DMS53 treated with DMSO at 0.1 percent for 48 hours (cell line): Measurements from ENCODE around the gene MTG2.
"Not testable (repeated sequence)": the region's sequence is repeated elsewhere in the genome, so short reads cannot be mapped to it uniquely, and the experiment has no call there.

Experiments used
- DNase-seq: peaks from one replicate; lab custom pipeline; 2025; ENCODE audit not compliant: unreplicated experiment; lab: John Stamatoyannopoulos, UW

MTG2 gene

DNA sequence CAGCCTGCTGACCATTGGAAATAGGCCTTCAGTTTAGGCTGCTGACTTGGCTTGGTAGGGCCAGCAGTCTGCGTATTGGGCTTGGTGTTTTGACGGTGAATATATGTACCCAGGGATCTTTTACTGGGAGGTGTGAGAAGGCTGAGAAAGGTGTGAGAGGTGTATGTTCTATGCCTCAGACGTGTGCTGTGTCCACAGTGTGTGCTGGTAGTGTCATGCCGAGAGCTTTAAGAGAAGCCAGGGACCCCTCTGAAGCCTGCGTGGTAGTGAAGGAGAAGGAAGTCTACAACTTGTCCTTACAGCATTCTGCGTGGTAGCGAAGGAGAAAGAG is 37.2 kb upstream of the MTG2 start:
- no peak for DNase-seq

DNA sequence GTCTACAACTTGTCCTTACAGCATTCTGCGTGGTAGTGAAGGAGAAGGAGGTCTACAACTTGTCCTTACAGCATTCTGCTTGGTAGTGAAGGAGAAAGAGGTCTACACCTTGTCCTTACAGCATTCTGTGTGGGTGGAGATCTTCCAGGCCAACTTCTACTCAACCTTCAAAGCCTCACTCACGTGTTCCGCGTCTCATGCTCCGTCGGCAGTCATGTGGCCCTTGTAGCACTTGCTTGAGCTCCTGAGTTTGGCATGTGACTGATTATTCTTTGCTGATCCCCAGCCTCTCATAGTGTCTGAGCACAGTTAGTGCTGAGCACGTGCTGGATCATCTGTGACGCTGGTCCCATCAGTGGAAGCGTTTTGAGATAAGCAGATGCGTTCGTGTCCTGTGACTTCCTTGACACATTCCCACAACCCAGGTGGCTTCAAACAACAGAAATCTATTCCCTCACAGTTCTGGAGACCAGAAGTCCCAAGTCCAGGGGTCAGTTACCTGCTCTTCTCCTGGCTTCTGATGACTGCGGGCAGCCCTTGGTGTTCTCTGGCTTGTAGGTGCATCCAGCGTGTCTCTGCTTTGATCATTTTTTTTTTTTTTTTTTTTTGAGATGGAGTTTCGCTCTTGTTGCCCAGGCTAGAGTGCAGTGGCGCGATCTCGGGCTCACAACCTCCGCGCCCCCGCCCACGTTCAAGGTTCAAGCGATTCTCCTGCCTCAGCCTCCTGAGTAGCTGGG is 36.6 kb upstream of the MTG2 start:
- DNase-seq: no peak

DNA sequence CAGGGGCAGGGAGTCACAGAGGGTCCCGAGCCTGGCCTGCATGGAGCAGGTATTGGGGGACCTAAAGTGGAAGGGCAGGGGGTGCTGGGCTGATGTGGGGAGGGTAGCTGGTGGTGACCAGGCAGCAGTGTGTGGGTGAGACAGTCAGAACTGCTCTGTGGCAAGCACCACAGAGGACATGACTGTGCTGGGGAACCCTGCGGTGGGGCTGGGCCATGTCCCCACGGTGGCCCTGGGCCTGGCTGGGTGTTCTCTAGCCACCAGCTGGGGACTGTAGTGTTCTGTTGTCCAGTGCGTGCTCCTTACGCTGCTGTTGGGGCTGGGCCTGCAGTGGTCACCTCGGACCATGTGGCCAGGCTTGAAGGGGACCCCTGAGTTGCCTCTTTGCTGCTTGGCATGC is 35.7 kb upstream of the MTG2 start:
- DNase-seq: no peak

DNA sequence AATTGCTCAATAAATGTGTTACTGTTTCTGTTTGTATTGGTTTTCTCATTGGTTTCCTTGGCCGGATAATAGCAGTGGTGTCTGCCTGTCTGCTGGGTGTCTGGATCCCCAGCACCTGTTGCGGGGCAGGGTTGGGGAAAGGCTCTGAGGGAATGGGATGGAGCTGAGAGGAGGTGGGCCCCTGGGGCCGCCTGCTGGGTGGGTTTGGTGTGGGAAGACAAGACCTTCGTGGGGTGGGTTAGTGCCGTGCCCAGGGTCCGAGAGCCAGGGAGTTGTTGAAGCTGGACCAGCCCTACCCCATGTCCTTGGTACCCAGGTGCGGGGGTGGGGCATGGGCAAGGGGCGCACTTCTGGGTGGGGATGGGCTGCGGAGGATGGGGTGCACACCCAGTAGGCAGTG is 35.3 kb upstream of the MTG2 start:
- no peak for DNase-seq

DNA sequence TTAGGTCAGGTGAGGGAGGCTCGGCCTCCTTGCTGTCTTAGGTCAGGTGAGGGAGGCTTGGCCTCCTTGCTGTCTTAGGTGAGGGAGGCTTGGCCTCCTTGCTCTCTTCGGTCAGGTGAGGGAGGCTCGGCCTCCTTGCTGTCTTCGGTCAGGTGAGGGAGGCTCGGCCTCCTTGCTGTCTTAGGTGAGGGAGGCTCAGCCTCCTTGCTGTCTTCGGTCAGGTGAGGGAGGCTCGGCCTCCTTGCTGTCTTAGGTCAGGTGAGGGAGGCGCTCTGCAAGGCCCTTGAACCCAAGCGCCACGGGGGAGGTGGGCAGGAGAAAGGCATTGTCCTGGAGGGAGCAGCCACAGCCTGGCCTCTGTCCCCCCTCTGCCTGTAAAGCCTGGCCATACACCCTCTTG is 34.4 kb upstream of the MTG2 start:
- not testable (repeated sequence) for DNase-seq

DNA sequence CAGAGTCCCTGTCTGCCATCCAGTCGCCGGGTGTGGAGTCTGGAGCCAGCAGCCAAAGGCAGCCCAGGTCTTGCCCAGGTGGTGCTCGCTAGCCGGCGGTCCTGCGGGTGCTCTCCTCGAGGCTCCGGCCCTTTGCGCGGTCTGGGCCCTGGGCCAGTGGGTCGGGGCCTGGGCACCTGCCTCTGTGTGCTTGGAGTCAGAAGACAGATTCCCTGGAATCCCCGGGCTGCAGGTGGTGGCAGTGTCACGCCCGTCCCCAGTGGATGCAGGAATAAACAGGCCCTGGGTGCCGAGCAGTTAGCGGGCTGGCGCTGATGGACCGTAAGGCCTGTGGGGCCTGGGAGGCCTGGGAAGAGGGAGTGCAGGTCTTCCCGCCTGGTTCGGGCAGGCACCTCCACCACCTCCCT is 33.9 kb upstream of the MTG2 start:
- no peak for DNase-seq

DNA sequence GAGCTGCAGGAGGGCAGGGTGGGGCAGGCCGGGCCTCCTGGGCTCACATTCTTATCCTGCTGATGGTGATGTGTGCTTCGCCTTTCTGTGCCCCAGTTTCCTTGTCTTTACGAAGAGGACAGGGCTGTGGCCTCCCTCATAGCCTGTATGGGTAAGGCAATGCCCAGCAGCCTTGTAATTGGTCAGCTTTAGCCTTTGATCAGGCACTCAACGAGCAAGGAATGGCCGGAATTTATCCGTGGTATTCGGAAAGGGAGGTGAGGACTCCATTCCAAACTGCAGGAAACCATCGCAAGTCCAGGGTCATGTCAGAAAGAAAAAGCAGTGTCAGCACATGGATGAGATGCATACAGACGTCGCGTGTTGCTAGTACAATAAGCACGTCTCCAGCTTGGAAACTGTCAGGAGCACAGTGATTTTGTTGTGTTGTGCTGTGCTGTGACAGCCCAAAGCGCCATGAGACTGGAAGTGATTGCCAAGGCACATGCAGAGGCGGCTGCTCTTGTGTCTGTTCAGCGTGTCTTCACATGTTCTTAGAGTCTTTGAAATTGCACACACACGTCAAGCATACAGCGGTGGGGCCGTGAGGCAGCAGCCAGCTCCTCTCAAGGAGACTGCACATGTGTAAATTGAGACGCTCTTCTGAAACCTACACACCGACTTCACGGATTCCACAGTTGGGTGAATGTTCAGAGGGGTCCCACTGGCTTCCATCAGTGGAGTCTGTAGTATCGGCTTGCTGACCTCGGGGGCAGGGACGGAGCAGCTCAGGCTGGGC is 33.1 kb upstream of the MTG2 start:
- no peak for DNase-seq

DNA sequence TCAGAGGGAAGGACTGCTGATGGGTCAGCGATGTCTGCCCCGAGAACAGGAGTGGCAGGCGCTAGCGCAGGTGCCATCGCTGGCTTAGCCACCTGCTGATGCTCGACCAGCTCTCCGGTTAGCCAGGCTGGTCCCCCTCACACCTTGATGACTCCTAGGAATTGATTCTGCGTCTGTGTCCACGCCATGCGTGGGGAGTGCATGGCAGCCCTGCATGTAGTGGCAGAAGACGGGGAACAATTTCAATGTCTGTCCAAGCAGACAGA is 32.6 kb upstream of the MTG2 start:
- DNase-seq: no peak

DNA sequence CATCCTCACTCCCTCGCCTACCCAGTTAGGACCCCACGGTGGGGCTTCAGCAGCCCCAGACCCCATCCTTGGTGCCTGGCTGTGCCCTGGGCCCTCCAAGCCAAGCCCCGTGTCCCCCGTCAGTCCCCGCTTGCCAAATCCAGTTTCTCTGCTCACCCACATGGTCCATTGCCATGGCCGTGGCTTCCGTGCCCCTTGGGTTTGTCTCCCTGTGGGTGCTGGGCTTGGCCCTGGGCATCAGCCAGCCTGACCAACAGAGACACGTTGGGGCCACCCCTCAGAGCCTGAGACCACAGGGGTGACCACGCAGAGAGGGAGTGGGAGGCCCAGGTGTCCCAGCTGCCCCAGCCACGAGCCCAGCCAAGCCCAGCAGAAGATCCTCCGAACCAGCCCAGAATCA is 31.6 kb upstream of the MTG2 start:
- DNase-seq: no peak

DNA sequence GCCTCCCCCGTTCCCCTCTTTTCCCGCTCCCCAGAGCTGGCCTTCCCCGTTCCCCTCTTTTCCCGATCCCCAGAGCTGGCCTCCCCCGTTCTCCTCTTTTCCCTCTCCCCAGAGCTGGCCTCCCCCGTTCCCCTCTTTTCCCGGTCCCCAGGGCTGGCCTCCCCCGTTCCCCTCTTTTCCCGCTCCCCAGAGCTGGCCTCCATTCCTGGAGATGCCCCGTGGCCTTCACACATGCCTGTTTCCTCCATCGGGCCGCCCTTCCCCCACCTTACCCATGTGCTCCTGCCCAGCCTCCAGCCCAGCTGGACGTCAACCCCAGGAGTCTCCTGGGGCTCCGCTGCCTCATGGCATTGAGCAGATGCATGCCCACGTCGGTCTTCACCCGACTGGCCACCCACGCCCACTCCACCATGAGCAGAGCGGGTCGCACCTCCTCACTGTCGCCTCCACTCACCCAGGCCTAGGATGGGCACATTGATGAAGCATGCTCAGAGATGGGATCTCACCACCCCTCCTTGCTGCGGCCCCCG is 30.9 kb upstream of the MTG2 start:
- no peak for DNase-seq

DNA sequence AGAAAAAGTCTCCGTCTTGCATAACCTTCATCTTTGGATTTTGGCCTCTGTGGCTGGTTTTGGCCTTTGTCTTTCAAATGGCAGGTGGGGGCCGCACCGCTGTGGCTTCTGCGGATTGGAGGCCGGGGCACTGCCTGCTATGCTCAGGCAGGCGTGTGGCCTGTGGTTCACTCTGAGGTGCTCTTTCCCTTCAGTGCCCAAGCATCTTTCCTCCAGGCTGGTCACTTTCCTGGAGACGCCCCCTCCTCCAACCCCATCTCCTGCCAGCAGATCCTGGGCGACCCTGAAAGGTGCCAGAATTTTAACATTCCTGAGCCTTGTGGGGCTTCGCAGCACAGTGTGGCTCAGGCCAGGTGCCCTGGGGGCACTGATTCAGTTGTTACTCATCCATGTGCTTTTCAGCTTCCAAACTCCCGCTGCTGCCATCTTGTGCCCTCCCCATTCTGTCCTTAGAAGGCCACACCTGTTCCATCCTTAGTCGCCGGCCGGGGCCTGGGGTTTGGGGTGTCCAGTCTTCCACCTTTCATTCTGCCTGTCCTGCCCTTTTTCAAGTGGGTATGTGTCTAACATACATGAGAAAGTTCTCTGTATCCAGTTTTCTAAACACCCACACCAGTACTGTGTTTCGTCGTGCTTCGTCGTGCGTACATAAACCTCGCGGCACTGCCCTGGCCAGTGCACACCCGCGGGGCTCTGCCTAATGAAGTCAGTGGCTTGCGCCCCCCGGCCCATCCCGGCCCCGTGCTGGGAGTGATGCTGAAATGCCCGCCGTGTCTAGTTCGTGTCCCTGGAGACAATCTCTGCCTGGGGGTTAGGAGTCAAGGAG is 27.2 kb upstream of the MTG2 start:
- DNase-seq: no peak

DNA sequence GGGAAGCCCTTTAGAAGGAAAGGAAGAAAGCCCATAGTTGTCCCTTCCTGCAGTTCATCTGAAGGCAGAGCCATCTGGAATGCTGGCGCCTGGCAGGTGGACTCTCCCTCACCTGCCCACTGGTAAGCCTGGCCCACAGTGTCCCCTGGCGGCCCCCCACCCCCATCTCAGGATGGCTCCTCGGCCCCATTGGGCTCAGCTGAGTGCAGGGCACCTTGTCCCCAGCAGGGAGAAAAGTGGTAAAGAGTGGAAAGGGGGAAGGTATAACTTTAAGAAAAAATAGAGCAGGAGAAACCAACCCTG is 26.6 kb upstream of the MTG2 start:
- no peak for DNase-seq

DNA sequence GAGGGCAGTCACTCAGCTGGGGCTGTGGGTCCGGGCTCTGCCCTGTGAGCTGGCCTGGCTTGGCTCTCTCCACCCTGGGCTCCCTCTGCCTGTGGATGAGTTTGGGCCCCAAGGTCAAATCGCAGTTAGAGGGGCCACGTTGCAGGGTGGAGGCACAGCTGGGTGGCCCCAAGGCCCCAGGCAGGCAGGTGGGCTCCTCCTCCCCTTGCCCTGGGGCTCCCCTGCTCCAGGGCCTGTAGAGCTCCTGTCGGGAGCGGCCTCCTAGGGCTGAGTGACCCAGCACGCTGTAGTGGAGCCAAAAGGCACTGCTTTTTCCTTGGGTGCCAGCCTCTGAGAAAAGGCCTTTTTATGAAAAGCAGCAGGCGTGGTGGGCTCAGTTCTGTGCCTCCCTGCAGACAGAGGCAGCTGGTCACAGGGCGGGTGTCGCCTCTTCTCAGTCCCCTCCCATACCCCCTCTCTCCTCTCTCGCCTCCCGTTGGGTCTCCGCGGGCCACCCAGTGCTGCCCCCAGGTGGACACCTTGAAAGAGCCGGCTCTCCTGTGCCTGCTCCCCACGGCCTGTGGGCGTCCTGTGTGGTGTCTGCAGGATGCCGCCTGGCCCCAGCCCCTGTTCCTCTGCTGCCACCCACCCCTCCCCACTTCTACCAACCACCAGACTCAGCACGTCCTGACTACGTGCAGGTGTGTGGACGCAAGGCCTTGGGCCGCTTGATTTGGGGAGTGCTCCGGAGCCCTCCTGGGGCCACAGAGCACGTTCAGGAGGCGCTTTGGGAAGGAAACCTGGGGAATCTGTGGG is 26.0 kb upstream of the MTG2 start:
- DNase-seq: no peak

DNA sequence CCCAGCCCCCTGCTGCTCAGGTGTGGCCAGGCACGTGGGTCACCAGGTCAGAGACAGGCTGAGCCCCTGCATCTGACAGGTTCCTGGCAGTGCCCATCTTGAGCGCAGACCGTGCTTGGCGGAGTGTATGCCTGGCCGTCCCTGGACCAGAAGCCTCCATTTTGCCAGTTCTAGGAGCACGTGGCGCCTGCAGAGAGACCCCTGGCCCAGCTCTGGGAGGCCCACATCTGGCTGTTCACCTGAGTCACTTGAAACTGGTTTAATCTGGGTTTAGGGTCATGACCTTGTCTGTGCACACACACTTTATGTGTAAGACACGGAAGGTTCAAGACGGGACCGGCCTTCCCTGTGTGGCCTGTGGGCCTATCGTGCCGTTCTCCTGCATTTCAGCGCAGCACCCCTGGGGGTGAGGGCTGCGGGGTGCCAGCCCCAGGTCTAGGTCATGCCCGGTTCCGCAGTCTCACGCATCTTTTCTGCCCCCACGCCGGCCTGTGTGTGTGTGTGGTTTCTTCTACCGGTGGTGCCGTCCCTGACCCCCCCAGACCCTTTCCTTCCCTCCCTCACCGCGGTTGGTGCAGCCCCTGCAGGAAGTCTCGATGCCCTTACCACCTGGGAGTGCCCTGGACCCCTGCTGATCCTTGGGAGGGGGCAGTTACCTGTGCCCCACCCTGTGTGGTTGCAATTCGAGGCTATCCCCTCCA is 25.3 kb upstream of the MTG2 start:
- DNase-seq: no peak

DNA sequence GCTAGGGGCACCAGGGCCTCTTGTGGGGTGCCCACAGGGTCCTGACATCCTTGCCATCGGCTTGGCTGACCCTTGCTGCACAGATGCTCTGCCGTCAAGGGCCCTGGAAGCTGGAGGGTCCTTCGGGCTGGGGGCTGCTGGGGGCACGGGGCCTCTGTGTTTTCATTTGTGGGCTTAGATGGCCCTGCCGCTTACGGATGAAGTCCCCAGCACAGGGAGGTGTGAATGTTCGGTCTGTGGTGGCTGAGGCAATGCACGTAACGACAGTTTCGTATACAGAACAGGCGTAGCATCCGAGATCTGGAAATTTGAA is 24.8 kb upstream of the MTG2 start:
- no peak for DNase-seq

DNA sequence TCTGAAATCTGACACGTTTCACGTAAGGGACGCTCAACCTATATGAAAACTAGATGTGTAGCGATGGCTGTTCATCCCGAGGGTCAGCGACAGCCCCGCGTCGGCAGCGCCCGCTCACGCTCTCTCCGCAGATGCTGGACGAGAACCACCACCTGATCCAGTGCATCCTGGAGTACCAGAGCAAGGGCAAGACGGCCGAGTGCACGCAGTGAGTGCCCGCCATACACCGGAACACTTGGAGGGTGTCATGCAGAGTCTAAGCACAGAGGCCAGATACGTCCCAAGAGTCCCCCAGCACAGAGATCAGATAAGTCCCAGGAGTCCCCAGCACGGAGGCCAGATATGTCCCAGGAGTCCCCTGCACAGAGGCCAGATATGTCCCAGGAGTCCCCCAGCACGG is 24.3 kb upstream of the MTG2 start:
- DNase-seq: no peak

DNA sequence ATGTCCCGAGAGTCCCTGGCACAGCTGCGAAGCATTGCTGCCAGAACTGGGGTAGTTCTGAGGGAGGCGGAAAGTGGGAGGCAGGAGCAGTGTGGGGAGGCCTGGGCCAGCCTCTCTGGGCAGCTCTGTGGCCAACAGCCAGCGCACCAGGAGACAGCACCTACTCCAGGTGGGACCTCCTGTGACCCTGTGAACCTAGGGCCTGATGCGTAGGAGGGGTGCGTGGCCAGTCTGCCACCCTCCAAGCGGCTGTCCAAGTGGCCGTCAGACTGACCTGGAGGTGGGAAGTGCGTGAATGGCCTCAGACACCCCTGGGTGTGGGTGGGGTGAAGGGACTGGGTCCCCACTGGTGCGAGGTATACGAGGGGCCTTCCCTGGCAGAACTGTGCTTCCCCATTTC is 23.8 kb upstream of the MTG2 start:
- no peak for DNase-seq

DNA sequence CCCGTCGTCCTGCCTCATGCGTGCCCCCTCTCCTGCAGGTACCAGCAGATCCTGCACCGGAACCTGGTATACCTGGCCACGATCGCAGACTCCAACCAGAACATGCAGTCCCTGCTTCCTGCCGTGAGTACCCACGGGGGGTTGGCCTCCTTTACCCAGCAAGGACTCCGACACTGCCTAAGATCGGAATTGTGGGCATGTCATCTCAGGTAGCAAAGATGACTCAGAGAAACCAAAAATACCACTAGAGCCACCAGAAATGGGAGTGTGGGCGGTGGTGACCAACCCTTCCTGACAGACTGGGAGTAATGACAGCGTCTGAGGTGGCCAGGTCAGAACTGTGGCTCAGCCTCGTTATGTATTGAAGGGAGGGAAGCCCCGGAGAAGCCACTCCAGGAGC is 23.0 kb upstream of the MTG2 start:
- DNase-seq: no peak

DNA sequence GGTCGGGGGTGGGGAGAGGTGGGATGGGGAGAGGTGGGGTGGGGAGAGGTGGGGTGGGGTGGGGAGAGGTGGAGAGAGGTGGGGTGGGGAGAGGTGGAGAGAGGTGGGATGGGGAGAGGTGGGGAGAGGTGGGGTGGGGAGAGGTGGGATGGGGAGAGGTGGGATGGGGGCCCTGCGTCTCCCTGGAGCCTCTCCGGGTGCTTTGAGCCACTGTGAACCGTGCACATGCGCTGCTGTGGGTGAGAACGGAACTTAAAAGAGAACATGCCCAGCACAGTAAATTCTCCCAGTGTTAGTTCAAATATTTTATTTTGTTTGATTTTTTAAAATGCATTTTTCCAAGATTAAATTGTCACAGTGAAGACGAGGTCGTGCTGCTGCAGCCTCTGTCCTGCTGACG is 22.6 kb upstream of the MTG2 start:
- no peak for DNase-seq

DNA sequence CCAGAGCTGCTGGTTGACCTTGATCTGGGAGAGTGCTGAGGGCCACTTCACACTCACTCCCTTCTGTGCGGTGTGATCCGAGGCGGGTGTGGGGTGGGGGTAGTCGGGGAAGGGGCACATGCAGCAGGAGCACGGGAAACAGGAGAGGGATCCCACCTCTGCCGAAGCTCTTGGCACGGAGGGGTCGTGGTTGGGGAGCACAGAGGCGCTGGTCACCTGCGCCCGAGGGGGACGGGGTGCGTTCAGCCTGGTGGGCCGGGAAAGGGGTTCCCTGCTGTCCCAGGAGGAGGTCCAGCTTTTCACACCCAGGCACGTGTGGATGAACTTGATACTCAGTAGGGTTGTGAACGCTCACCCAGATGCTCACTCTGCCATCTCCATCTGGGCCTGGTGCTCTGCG is 22.0 kb upstream of the MTG2 start:
- no peak for DNase-seq

DNA sequence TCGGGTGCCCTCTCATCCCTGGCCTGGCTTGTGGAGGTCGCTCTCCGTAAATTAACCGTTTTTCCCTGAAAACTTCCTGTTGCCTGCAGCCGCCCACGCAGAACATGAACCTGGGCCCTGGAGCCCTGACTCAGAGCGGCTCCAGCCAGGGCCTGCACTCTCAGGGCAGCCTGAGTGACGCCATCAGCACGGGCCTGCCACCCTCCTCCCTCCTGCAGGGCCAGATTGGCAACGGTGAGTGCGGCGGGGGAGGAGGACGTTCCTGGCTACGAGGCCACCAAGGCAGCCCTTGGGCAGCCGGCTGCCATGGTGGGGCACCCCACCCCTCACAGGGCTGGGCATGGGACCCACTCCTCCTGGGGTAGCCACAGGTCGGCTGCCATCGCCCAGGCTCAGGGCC is 21.5 kb upstream of the MTG2 start:
- no peak for DNase-seq
